H1 (cell line): Measurements from ENCODE around the gene AHDC1. TPM values are rescaled to one million over a fixed set of nuclear protein-coding genes. Genes with fewer than 3 reads are reported as not detected.

Source experiments
- CTCF ChIA-PET: fragments of 300-600 bp; sonication (Branson Sonifier 250); formaldehyde crosslinking; loops from one replicate; lab custom pipeline; 2021; ENCODE audit not compliant: partially characterized antibody; lab: Charles Lee
- POLR2A ChIA-PET: fragments of 300-600 bp; sonication (Branson Sonifier 250); formaldehyde crosslinking; loops from one replicate; lab custom pipeline; 2021; ENCODE audit warnings: inconsistent platforms; ENCODE audit not compliant: partially characterized antibody; lab: Charles Lee
- DNase-seq, 2 experiments: peaks; one replicate each; pipeline versions ENCODE4 v3.0.0 to v3.0.0-alpha.2; 2010 to 2022; ENCODE audit warnings: low spot score in 2 of 2, low read depth in 1 of 2, mixed read lengths in 1 of 2
- FAIRE-seq: peaks from 2 replicates; lab custom pipeline; 2011; peaks lifted over from hg19 to GRCh38; lab: Jason Lieb, UNC
- H2AFZ ChIP-seq: 2 replicates; pipeline ENCODE4 v1.8.1; 2012; ENCODE audit warnings: low read length, inconsistent platforms
- H2AK5ac ChIP-seq: 2 replicates; pipeline ENCODE4 v1.6.1; 2013; ENCODE audit warnings: low read depth, low read length
- H2BK120ac ChIP-seq: replicated peaks from 2 replicates; pipeline ENCODE3; 2013; ENCODE audit warnings: low read depth, low read length, inconsistent platforms
- H2BK12ac ChIP-seq: 2 replicates; pipeline ENCODE4 v1.6.1; 2013; ENCODE audit warnings: low read depth, low read length
- H2BK15ac ChIP-seq: 2 replicates; pipeline ENCODE4 v1.6.1; 2013; ENCODE audit warnings: low read length
- H2BK20ac ChIP-seq: 2 replicates; pipeline ENCODE4 v1.6.1; 2013; ENCODE audit warnings: low read length
- H2BK5ac ChIP-seq: 2 replicates; pipeline ENCODE4 v1.6.1; 2013; ENCODE audit warnings: low read depth, low read length
- H3K14ac ChIP-seq: 2 replicates; pipeline ENCODE4 v1.6.1; 2013; ENCODE audit warnings: inconsistent platforms; ENCODE audit not compliant: insufficient read length
- H3K18ac ChIP-seq: 2 replicates; pipeline ENCODE4 v1.6.1; 2013; ENCODE audit warnings: low read length; ENCODE audit errors: extremely low read depth
- H3K23ac ChIP-seq: 2 replicates; pipeline ENCODE4 v1.6.1; 2013; ENCODE audit warnings: inconsistent platforms; ENCODE audit not compliant: insufficient read length
- H3K23me2 ChIP-seq: 2 replicates; pipeline ENCODE4 v1.6.1; 2013; ENCODE audit warnings: low read depth, low read length
- H3K27ac ChIP-seq: 2 replicates; pipeline ENCODE4 v1.6.1; 2011; ENCODE audit warnings: low read depth, low read length, inconsistent platforms
- H3K27me3 ChIP-seq, 4 experiments: replicated peaks in 1 of 4; 1 replicate in 1 of 4; 2 replicates in 3 of 4; pipeline versions ENCODE4 v1.6.1 to v1.8.1; 2011 to 2013; ENCODE audit warnings: low read length in 3 of 4, mild to moderate bottlenecking in 3 of 4, inconsistent platforms in 2 of 4, mixed read lengths in 2 of 4, moderate library complexity in 1 of 4; ENCODE audit not compliant: control insufficient read depth in 3 of 4, insufficient read depth in 3 of 4; ENCODE audit errors: extremely low read depth in 1 of 4
- H3K36me3 ChIP-seq, 4 experiments: 2 replicates each; pipeline versions ENCODE4 v1.6.1 to v1.8.1; 2011 to 2013; ENCODE audit warnings: mild to moderate bottlenecking in 4 of 4, low read length in 3 of 4, moderate library complexity in 2 of 4, control low read depth in 1 of 4, inconsistent platforms in 1 of 4; ENCODE audit not compliant: insufficient read depth in 4 of 4, control insufficient read depth in 2 of 4
- H3K4ac ChIP-seq: replicated peaks from 2 replicates; pipeline ENCODE3; 2013; ENCODE audit warnings: low read length, low read depth, mixed read lengths, inconsistent platforms; ENCODE audit not compliant: insufficient read length
- H3K4me1 ChIP-seq, 4 experiments: replicated peaks in 1 of 4; 1 replicate in 1 of 4; 2 replicates in 3 of 4; pipeline versions ENCODE4 v1.6.1 to v1.8.1; 2011 to 2013; ENCODE audit warnings: low read length in 3 of 4, inconsistent platforms in 2 of 4, mixed read lengths in 1 of 4; ENCODE audit not compliant: insufficient read depth in 4 of 4, control insufficient read depth in 3 of 4
- H3K4me2 ChIP-seq, 2 experiments: 2 replicates each; pipeline versions ENCODE4 v1.6.1 to v1.8.1; 2011 to 2013; ENCODE audit warnings: low read depth in 2 of 2, low read length in 2 of 2, control low read depth in 1 of 2, inconsistent platforms in 1 of 2, mild to moderate bottlenecking in 1 of 2; ENCODE audit not compliant: insufficient read depth in 1 of 2
- H3K4me3 ChIP-seq, 4 experiments: fragments of 200-600, 300-600 bp in 1 of 4; sonication (generic), shearing (Covaris generic), sonication (Bioruptor Twin) in 1 of 4; 2 replicates each; pipeline versions ENCODE4 v1.5.1 to v1.8.1; 2011 to 2016; ENCODE audit warnings: low read length in 4 of 4, low read depth in 3 of 4, control low read depth in 2 of 4, inconsistent platforms in 2 of 4, mild to moderate bottlenecking in 2 of 4, mixed read lengths in 1 of 4, moderate library complexity in 1 of 4; ENCODE audit not compliant: insufficient read depth in 2 of 4; ENCODE audit errors: extremely low read depth in 1 of 4
- H3K56ac ChIP-seq: replicated peaks from 2 replicates; pipeline ENCODE3; 2013; ENCODE audit warnings: low read depth, mild to moderate bottlenecking, mixed read lengths, low read length, inconsistent platforms; ENCODE audit not compliant: insufficient read length
- H3K79me1 ChIP-seq: 2 replicates; pipeline ENCODE4 v1.6.1; 2013; ENCODE audit warnings: low read depth, low read length, control low read depth
- H3K79me2 ChIP-seq, 2 experiments: 2 replicates each; pipeline versions ENCODE4 v1.6.1 to v1.8.1; 2012 to 2013; ENCODE audit warnings: low read length in 2 of 2, mild to moderate bottlenecking in 2 of 2, inconsistent platforms in 1 of 2; ENCODE audit not compliant: insufficient read depth in 2 of 2, control insufficient read depth in 1 of 2
- H3K9ac ChIP-seq, 4 experiments: replicated peaks in 1 of 4; 1 replicate in 1 of 4; 2 replicates in 3 of 4; pipeline versions ENCODE4 v1.6.1 to v1.8.1; 2011 to 2013; ENCODE audit warnings: low read depth in 3 of 4, low read length in 3 of 4, control low read depth in 2 of 4, mild to moderate bottlenecking in 2 of 4, moderate library complexity in 2 of 4, inconsistent platforms in 1 of 4; ENCODE audit errors: extremely low read depth in 1 of 4
- H3K9me3 ChIP-seq, 2 experiments: 2 replicates each; pipeline versions ENCODE4 v1.6.1 to v1.8.1; 2012 to 2013; ENCODE audit warnings: mild to moderate bottlenecking in 2 of 2, moderate library complexity in 2 of 2, control low read depth in 1 of 2, inconsistent platforms in 1 of 2, low read depth in 1 of 2, low read length in 1 of 2, mixed read lengths in 1 of 2; ENCODE audit not compliant: insufficient read depth in 2 of 2
- H4K20me1 ChIP-seq, 2 experiments: replicated peaks in 1 of 2; 2 replicates each; pipeline versions ENCODE3 to v1.8.1; 2011 to 2013; ENCODE audit warnings: inconsistent platforms in 2 of 2, low read length in 2 of 2, mild to moderate bottlenecking in 1 of 2; ENCODE audit not compliant: insufficient read depth in 2 of 2, control insufficient read depth in 1 of 2
- H4K5ac ChIP-seq: 2 replicates; pipeline ENCODE4 v1.6.1; 2013; ENCODE audit warnings: low read length, low read depth, mixed read lengths, inconsistent platforms; ENCODE audit not compliant: insufficient read length
- H4K8ac ChIP-seq: 2 replicates; pipeline ENCODE4 v1.8.0; 2013; ENCODE audit warnings: mild to moderate bottlenecking, moderate library complexity, low read length, inconsistent platforms; ENCODE audit not compliant: insufficient read depth; ENCODE audit errors: extremely low read depth
- H4K91ac ChIP-seq: replicated peaks from 2 replicates; pipeline ENCODE3; 2013; ENCODE audit warnings: low read length, mixed read lengths, inconsistent platforms; ENCODE audit not compliant: insufficient read length
- CBX5 ChIP-seq: fragments of 300-800, 300-1000 bp; sonication (generic); IDR thresholded peaks from 2 replicates; pipeline ENCODE4 v1.7.1; 2016; ENCODE audit warnings: antibody characterized with exemption, low read length, low read depth
- EGR1 ChIP-seq: IDR thresholded peaks from 2 replicates; pipeline ENCODE4 v1.6.1; 2011; ENCODE audit warnings: low read depth, low read length, borderline replicate concordance
- EP300 ChIP-seq, 2 experiments: IDR thresholded peaks; 1 replicate in 1 of 2; 2 replicates in 1 of 2; pipeline ENCODE4 v1.6.1; 2011 to 2012; ENCODE audit warnings: low read depth in 2 of 2, low read length in 2 of 2, mild to moderate bottlenecking in 2 of 2, borderline replicate concordance in 1 of 2, inconsistent platforms in 1 of 2, moderate library complexity in 1 of 2
- KDM4A ChIP-seq: IDR thresholded peaks from one replicate; pipeline ENCODE4 v1.7.1; 2012; ENCODE audit warnings: low read depth, mild to moderate bottlenecking, moderate library complexity, low read length, inconsistent platforms; ENCODE audit not compliant: severe bottlenecking
- RAD21 ChIP-seq, 2 experiments: IDR thresholded peaks in 1 of 2; conservative IDR thresholded peaks in 1 of 2; 2 replicates each; pipeline ENCODE4 v1.6.1; 2011; ENCODE audit warnings: low read depth in 2 of 2, low read length in 2 of 2, improper control_type of control experiment in 1 of 2, inconsistent platforms in 1 of 2, mild to moderate bottlenecking in 1 of 2, moderate library complexity in 1 of 2
- TBP ChIP-seq: IDR thresholded peaks from 2 replicates; pipeline ENCODE4 v1.6.1; 2011; ENCODE audit warnings: low read depth, low read length, improper control_type of control experiment
- whole genome bisulfite sequencing, 2 experiments: shearing (Covaris generic) in 1 of 2; methylation state at CpG; one replicate each; pipeline versions ENCODE4 v1.1.6 to v1.1.7; 2013 to 2015; ENCODE audit warnings: low lambda C conversion rate in 2 of 2, mixed read lengths in 2 of 2, inconsistent platforms in 1 of 2, low coverage in 1 of 2, missing lambda C conversion rate in 1 of 2; ENCODE audit not compliant: insufficient replicate concordance in 2 of 2, insufficient coverage in 1 of 2, insufficient read length in 1 of 2; ENCODE audit errors: extremely low coverage in 1 of 2, missing lambda C conversion rate in 1 of 2; 5-methylcytosine and 5-hydroxymethylcytosine counted together
- polyA plus RNA-seq, 7 experiments: library from polyadenylated mRNA; depleted of rRNA in 3 of 7; stranded (reverse) in 5 of 7; unstranded in 2 of 7; fragments of >200 nt in 5 of 7; fragments of 200-250 nt in 2 of 7; gene quantifications; 1 replicate in 5 of 7; 2 replicates in 1 of 7; 4 replicates in 1 of 7; pipeline versions ENCODE4 v1.2.1 to v1.2.3, GENCODE V29; 2011 to 2013; ENCODE audit warnings: missing spikeins in 2 of 7, mixed read lengths in 2 of 7
- total RNA-seq: library from RNA; stranded (reverse); fragmentation: NEBNext Ultra II Directional; extraction: Animal tissue kit (Norgen Biotek cat#: 25700); gene quantifications from 2 replicates; pipeline ENCODE4 v1.2.1, GENCODE V29; 2021
- TF ChIP-seq, protein P1 (sequence below): IDR thresholded peaks from 2 replicates; pipeline ENCODE4 v1.6.1; 2012; ENCODE audit warnings: low read length, inconsistent platforms

AHDC1 gene
- total and polyA plus RNA-seq, 2 of the 8 experiments (the other 6 are each of a cell fraction or from before 2014, with no cell fraction given): 4.4 to 35.1 TPM

DNA sequence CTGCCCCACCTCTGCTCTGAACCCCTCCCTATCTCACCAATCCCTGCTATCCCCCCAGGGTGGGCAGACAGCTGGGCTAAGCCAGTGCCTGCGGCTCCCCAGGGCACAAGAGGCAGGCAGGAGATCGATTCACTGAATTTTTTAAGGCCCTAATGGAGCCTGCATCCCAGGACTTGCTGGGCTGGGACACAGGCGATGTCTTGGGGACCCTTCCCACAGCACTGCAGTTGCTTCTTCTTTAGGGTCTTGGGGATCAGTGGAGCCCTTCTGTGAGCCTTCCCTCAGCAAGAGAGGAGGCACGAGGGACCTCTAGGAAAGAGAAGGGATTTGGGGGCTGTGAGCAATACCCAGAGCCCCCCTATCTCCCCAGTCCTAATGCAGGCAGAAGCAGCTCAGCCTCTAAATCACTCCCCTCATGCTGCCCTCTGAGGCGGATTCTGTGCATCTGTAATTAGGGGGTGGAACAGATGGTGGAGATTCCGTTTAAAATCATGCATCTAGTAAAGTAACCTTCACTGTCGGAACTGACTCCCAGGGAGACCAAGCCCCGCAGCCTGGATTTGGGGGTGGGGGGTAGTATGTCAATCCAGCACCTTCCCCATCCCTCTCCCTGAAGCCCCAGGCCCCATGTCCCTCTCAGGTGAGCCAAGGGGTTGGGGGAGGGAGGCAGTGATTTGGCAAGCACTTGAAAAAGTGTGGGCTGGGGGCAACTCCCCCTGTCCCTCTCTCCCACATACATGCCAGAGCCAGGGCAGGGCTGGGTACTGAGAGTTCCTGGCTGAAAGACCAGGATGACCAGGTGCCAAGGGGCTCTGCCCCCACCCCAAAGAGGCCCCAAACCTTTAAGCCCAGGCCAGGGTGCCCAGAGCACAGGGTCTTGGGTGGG lies 10.0 kb downstream of the AHDC1 start:
- no peak for DNase-seq
- TF ChIP-seq EP300 (IDR thresholded peaks at IDR 0.05; ENCODE audit: borderline replicate concordance in 1 of 2, low read depth in 2 of 2, low read length in 2 of 2) (no peak), EGR1 (no peak), TBP (no peak), CBX5 (no peak), RAD21 (IDR thresholded peaks at IDR 0.05 in 1 of 2, conservative IDR thresholded peaks at IDR 0.05 in 1 of 2; ENCODE audit: low read depth in 2 of 2, low read length in 2 of 2) (no peak), KDM4A (no peak)
- TF ChIP-seq, protein P1, sequence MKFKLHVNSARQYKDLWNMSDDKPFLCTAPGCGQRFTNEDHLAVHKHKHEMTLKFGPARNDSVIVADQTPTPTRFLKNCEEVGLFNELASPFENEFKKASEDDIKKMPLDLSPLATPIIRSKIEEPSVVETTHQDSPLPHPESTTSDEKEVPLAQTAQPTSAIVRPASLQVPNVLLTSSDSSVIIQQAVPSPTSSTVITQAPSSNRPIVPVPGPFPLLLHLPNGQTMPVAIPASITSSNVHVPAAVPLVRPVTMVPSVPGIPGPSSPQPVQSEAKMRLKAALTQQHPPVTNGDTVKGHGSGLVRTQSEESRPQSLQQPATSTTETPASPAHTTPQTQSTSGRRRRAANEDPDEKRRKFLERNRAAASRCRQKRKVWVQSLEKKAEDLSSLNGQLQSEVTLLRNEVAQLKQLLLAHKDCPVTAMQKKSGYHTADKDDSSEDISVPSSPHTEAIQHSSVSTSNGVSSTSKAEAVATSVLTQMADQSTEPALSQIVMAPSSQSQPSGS: no peak

More for the DNA sequence above, 10.0 kb downstream of the AHDC1 start:
- peak overlapping the region; percentile 89 for H2BK5ac ChIP-seq
- H4K91ac ChIP-seq: peak overlapping the region; percentile 53
- 0 out of 2 replicates have a peak overlapping the region, but pooled peaks have one; percentile 40 for H2AK5ac ChIP-seq
- ChIA-PET POLR2A (interaction anchor here (0.9 to 13.5 kb wide), 8 partner anchors 7 to 212 kb away, joined by 3 to 355 read pairs (median 7); partner anchors contain the start of gene AHDC1), CTCF (interaction anchor here (1.0 to 37.8 kb wide), 5 partner anchors 7 to 198 kb away, joined by 3 to 1807 read pairs (median 13); no protein-coding TSS in a partner anchor)
- peak overlapping the region; percentile 86; the same call in 1 of the 2 replicates for H2BK20ac ChIP-seq
- no peak overlapping the region for H2AFZ ChIP-seq
- no peak overlapping the region for H2BK120ac ChIP-seq
- H3K18ac ChIP-seq: peak overlapping the region; percentile 81
- H3K27me3 ChIP-seq: no peaks in the 10 kb centered on the region; a peak in 1 of 7 replicates
- no peak overlapping the region; a peak in 1 of 7 replicates for H3K9ac ChIP-seq
- H3K9me3 ChIP-seq: no peaks in the 10 kb centered on the region
- peaks cover 5 to 80% of the 10 kb centered on the region in 2 experiments; a peak in 3 of 4 replicates for H3K79me2 ChIP-seq
- peak overlapping the region; percentile 4; the same call in 1 of the 2 replicates for H4K8ac ChIP-seq
- H3K79me1 ChIP-seq: peaks cover 46% of the 10 kb centered on the region
- H4K20me1 ChIP-seq: peaks cover 13 to 46% of the 10 kb centered on the region in 2 experiments
- 42% methylated on average over 8 of the region's 8 CpGs; no CpG with 5 or more reads in 1 of the 2 experiments for WGBS, 2 experiments
- no peak overlapping the region for H3K23ac ChIP-seq
- 0 out of 8 replicates have a peak, but pooled peaks cover 0 to 3% (median 0%) of the 10 kb centered on the region in 4 experiments for H3K36me3 ChIP-seq
- H3K56ac ChIP-seq: no peak overlapping the region
- H2BK12ac ChIP-seq: peak overlapping the region; percentile 68; the same call in 1 of the 2 replicates
- H3K14ac ChIP-seq: no peak overlapping the region
- no peak overlapping the region for H4K5ac ChIP-seq
- FAIRE-seq: no peak
- H3K23me2 ChIP-seq: peaks cover 14% of the 10 kb centered on the region; the same call in 1 of the 2 replicates
- peaks cover 20 to 68% (median 50%) of the 10 kb centered on the region in 4 experiments for H3K4me1 ChIP-seq
- H2BK15ac ChIP-seq: peak overlapping the region; percentile 72; the same call in 1 of the 2 replicates
- peak overlapping the region in 2 of 4 experiments; percentile 32 to 49; a peak in 4 of 8 replicates for H3K4me3 ChIP-seq
- H3K27ac ChIP-seq: peak overlapping the region; percentile 51
- H3K4ac ChIP-seq: no peak overlapping the region
- H3K4me2 ChIP-seq: peak overlapping the region; percentile 64 to 71
